Measurements from ENCODE around the gene FBLN7. TPM values are rescaled to one million over a fixed set of nuclear protein-coding genes. Genes with fewer than 3 reads are reported as not detected.

The FBLN7 gene
- total and polyA plus RNA-seq, 2 experiments from 2014 or later, result 0.16 TPM; not detected in 1

DNA sequence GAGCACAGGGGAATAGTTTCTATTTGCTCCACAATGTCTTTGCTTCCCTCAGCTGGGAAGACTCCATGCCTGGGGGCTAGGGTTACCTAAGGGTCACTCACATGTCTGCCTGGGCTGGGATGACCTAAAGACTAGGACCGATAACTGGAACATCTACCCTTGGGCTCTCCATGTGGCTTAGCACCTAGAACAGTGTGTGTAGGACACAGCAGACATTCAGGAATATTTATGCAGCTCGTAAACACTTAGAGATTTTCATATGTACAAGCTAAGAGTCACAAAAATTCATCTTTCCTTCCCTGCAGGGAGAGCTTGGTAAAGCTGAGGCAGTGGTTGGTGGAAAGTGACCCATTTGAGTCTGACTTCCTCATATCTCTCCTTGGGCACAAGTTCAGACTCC, 55.8 kb downstream of the FBLN7 start (continued):
- TF ChIP-seq, protein P1, sequence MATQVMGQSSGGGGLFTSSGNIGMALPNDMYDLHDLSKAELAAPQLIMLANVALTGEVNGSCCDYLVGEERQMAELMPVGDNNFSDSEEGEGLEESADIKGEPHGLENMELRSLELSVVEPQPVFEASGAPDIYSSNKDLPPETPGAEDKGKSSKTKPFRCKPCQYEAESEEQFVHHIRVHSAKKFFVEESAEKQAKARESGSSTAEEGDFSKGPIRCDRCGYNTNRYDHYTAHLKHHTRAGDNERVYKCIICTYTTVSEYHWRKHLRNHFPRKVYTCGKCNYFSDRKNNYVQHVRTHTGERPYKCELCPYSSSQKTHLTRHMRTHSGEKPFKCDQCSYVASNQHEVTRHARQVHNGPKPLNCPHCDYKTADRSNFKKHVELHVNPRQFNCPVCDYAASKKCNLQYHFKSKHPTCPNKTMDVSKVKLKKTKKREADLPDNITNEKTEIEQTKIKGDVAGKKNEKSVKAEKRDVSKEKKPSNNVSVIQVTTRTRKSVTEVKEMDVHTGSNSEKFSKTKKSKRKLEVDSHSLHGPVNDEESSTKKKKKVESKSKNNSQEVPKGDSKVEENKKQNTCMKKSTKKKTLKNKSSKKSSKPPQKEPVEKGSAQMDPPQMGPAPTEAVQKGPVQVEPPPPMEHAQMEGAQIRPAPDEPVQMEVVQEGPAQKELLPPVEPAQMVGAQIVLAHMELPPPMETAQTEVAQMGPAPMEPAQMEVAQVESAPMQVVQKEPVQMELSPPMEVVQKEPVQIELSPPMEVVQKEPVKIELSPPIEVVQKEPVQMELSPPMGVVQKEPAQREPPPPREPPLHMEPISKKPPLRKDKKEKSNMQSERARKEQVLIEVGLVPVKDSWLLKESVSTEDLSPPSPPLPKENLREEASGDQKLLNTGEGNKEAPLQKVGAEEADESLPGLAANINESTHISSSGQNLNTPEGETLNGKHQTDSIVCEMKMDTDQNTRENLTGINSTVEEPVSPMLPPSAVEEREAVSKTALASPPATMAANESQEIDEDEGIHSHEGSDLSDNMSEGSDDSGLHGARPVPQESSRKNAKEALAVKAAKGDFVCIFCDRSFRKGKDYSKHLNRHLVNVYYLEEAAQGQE (IDR thresholded peaks at IDR 0.05; ENCODE audit: unreplicated experiment), result no peak
- TF ChIP-seq ZNF114 (CRISPR knock-in tag; IDR thresholded peaks at IDR 0.05) (no peak), ETS1 (IDR thresholded peaks at IDR 0.05) (no peak)

DNA sequence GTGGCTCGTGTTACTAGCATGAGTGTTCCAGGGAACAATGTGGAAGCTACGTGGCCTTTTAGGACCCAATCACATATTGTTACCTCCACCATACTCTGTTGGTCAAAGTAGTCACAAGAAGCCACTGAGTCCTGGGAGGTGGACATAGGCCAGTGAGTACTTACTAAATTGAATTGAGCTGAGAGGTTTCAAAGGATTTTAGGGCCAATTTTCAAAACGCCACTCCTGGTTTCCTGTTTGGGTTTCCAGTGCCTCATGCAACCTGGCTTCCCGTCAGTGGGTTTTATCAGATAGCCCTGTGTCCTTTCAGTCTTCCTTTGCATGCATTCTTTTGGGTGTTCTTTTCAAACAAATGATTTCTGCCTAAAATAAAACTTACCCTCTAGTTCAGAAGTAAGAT, 56.3 kb downstream of the FBLN7 start:
- Histone ChIP-seq H3K4me2 (no peak overlapping the region), H3K4me3 (no peak overlapping the region), H2AFZ (peak overlapping the region; percentile 59), H3F3A (replicated peaks; ENCODE audit: low read depth) (no peaks in the 10 kb centered on the region), H3K27me3 (ENCODE audit: insufficient read depth) (no peaks in the 10 kb centered on the region), H3K9me2 (ENCODE audit: insufficient read depth) (no peaks in the 10 kb centered on the region), H3K36me3 (ENCODE audit: insufficient read depth) (no peaks in the 10 kb centered on the region), H3K27ac (ENCODE audit: low read depth) (no peak overlapping the region), H3K79me2 (replicated peaks; ENCODE audit: insufficient read depth) (no peaks in the 10 kb centered on the region), H3K4me1 (ENCODE audit: insufficient read depth) (no peaks in the 10 kb centered on the region), H4K20me1 (replicated peaks; ENCODE audit: insufficient read depth) (no peaks in the 10 kb centered on the region)
- Mint-ChIP-seq H3K27ac (no peak overlapping the region), H3K36me3 (ENCODE audit: low read depth) (no peaks in the 10 kb centered on the region), H3K4me3 (no peak overlapping the region), H3K9me3 (no peaks in the 10 kb centered on the region), H3K27me3 (ENCODE audit: insufficient read depth, low read depth, poor library complexity) (peaks cover 2% of the 10 kb centered on the region), H3K4me1 (peaks cover 3% of the 10 kb centered on the region; the same call in 2 of the 3 replicates)
- ATAC-seq (no peak), DNase-seq (ENCODE audit: low spot score) (no peak)
- no peak for TF ChIP-seq CTCF (conservative IDR thresholded peaks at IDR 0.05; ENCODE audit: low read depth in 2 of 2)
- TF ChIP-seq JUNB (IDR thresholded peaks at IDR 0.05; ENCODE audit: unreplicated experiment), result no peak
- TF ChIP-seq, protein P1 (IDR thresholded peaks at IDR 0.05; ENCODE audit: unreplicated experiment), result no peak
- no peak for TF ChIP-seq CREB1 (CRISPR knock-in tag; IDR thresholded peaks at IDR 0.05; ENCODE audit: low read depth)
- TF ChIP-seq ZNF114 (CRISPR knock-in tag; IDR thresholded peaks at IDR 0.05), result no peak
- TF ChIP-seq STAT1 (IDR thresholded peaks at IDR 0.05; ENCODE audit: unreplicated experiment), result no peak
- no peak for TF ChIP-seq NANOG (IDR thresholded peaks at IDR 0.05; ENCODE audit: borderline replicate concordance)
- TF ChIP-seq POLR2AphosphoS5 (IDR thresholded peaks at IDR 0.05; ENCODE audit: low read depth), result no peak
- no peak for TF ChIP-seq ETS1 (IDR thresholded peaks at IDR 0.05)
- TF ChIP-seq EZH2phosphoT487 (IDR thresholded peaks at IDR 0.05; ENCODE audit: unreplicated experiment), result no peak
- no peak for TF ChIP-seq ZNF331 (CRISPR knock-in tag; IDR thresholded peaks at IDR 0.05; ENCODE audit: low read depth)

All from GM23338 (cell line).